ENCODE data around the gene PLA2G6. TPM values are rescaled to one million over a fixed set of nuclear protein-coding genes. Genes with fewer than 3 reads are reported as not detected.

The PLA2G6 gene
- total RNA-seq, 1 experiment from 2014 or later = 29.9 TPM

GRCh38 chr22:38218661-38219622 lies 37.3 kb upstream of the PLA2G6 start (continued):
- TF ChIP-seq ZBTB21 (CRISPR knock-in tag; IDR thresholded peaks at IDR 0.05; ENCODE audit: borderline replicate concordance) (no peak), ZNF671 (CRISPR knock-in tag; IDR thresholded peaks at IDR 0.05) (no peak), MYBL2 (CRISPR knock-in tag; IDR thresholded peaks at IDR 0.05) (peak; percentile 62; the same call in 1 of the 2 replicates), FOXK1 (CRISPR knock-in tag; IDR thresholded peaks at IDR 0.05) (0 out of 2 replicates have a peak, but pooled peaks have one; percentile 10), ETV6 (CRISPR knock-in tag; IDR thresholded peaks at IDR 0.05) (no peak), EMX1 (CRISPR knock-in tag; IDR thresholded peaks at IDR 0.05) (no peak), SMAD3 (CRISPR knock-in tag; IDR thresholded peaks at IDR 0.05; ENCODE audit: borderline replicate concordance) (no peak), PRRX2 (CRISPR knock-in tag; IDR thresholded peaks at IDR 0.05) (no peak), CBFB (CRISPR knock-in tag; IDR thresholded peaks at IDR 0.05; ENCODE audit: low read depth) (no peak), TCF7 (CRISPR knock-in tag; IDR thresholded peaks at IDR 0.05; ENCODE audit: low read depth) (no peak), ZNF263 (CRISPR knock-in tag; IDR thresholded peaks at IDR 0.05; ENCODE audit: low read depth) (peak; percentile 83), ZNF317 (CRISPR knock-in tag; IDR thresholded peaks at IDR 0.05; ENCODE audit: borderline replicate concordance, low read depth) (no peak), TEAD4 (CRISPR knock-in tag; IDR thresholded peaks at IDR 0.05) (peak; percentile 67; the same call in 1 of the 2 replicates), RELA (CRISPR knock-in tag; IDR thresholded peaks at IDR 0.05; ENCODE audit: borderline replicate concordance) (no peak), ZNF219 (CRISPR knock-in tag; IDR thresholded peaks at IDR 0.05; ENCODE audit: borderline replicate concordance) (no peak), E2F4 (CRISPR knock-in tag; IDR thresholded peaks at IDR 0.05; ENCODE audit: borderline replicate concordance, low read depth) (no peak), AFF4 (CRISPR knock-in tag; IDR thresholded peaks at IDR 0.05; ENCODE audit: borderline replicate concordance) (no peak), GRHL2 (CRISPR knock-in tag; IDR thresholded peaks at IDR 0.05; ENCODE audit: insufficient replicate concordance, severe bottlenecking) (no peak), ZNF423 (CRISPR knock-in tag; IDR thresholded peaks at IDR 0.05) (no peak), NR1H2 (CRISPR knock-in tag; IDR thresholded peaks at IDR 0.05) (no peak), CREB1 (CRISPR knock-in tag; IDR thresholded peaks at IDR 0.05) (no peak)
- TF ChIP-seq, protein P1, sequence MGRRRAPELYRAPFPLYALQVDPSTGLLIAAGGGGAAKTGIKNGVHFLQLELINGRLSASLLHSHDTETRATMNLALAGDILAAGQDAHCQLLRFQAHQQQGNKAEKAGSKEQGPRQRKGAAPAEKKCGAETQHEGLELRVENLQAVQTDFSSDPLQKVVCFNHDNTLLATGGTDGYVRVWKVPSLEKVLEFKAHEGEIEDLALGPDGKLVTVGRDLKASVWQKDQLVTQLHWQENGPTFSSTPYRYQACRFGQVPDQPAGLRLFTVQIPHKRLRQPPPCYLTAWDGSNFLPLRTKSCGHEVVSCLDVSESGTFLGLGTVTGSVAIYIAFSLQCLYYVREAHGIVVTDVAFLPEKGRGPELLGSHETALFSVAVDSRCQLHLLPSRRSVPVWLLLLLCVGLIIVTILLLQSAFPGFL (CRISPR knock-in tag; IDR thresholded peaks at IDR 0.05; ENCODE audit: borderline replicate concordance) = no peak
- TF ChIP-seq, protein P2, sequence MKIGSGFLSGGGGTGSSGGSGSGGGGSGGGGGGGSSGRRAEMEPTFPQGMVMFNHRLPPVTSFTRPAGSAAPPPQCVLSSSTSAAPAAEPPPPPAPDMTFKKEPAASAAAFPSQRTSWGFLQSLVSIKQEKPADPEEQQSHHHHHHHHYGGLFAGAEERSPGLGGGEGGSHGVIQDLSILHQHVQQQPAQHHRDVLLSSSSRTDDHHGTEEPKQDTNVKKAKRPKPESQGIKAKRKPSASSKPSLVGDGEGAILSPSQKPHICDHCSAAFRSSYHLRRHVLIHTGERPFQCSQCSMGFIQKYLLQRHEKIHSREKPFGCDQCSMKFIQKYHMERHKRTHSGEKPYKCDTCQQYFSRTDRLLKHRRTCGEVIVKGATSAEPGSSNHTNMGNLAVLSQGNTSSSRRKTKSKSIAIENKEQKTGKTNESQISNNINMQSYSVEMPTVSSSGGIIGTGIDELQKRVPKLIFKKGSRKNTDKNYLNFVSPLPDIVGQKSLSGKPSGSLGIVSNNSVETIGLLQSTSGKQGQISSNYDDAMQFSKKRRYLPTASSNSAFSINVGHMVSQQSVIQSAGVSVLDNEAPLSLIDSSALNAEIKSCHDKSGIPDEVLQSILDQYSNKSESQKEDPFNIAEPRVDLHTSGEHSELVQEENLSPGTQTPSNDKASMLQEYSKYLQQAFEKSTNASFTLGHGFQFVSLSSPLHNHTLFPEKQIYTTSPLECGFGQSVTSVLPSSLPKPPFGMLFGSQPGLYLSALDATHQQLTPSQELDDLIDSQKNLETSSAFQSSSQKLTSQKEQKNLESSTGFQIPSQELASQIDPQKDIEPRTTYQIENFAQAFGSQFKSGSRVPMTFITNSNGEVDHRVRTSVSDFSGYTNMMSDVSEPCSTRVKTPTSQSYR (CRISPR knock-in tag; IDR thresholded peaks at IDR 0.05) = no peak
